OCI-LY3 (cell line): ENCODE results near the gene TRAPPC12.

Source experiments
- CTCF ChIP-seq: fragments of 200-600, 300-600 bp; sonication (generic); IDR thresholded peaks from 2 replicates; pipeline ENCODE4 v1.5.1; 2014; ENCODE audit warnings: antibody characterized with exemption, low read length, low read depth
- EZH2phosphoT487 ChIP-seq: fragments of 200-600 bp; shearing (Covaris generic); IDR thresholded peaks from 2 replicates; pipeline ENCODE4 v1.6.1; 2018; ENCODE audit warnings: antibody characterized with exemption, mixed run types, low read depth

- TF ChIP-seq CTCF (no peak), EZH2phosphoT487 (no peak)
Observed at GRCh38 chr2:3390041-3390440, 10.5 kb downstream of the TRAPPC12 start.
